GM12878 (cell line): ENCODE data around the gene TNFRSF9. TPM values are rescaled to one million over a fixed set of nuclear protein-coding genes. Genes with fewer than 3 reads are reported as not detected.
"Not testable (repeated sequence)": the region's sequence is repeated elsewhere in the genome, so short reads cannot be mapped to it uniquely, and the experiment has no call there.

Source experiments
- ATAC-seq: fragments of 200-7000 bp; cut with Tn5 transposase; 3 replicates; pipeline ENCODE4 v1.9.1; 2020; ENCODE audit warnings: mild to moderate bottlenecking, moderate library complexity
- BruUV-seq: library from RNA; stranded (reverse); fragments of 400-500 nt; replicated peaks from 2 replicates; lab custom pipeline; 2021; lab: Mats Ljungman, UMichigan
- CTCF ChIA-PET: fragments of 300-600 bp; sonication (Branson Sonifier 250); formaldehyde crosslinking; extraction: SDS; loops from one replicate; lab custom pipeline; 2021; ENCODE audit warnings: inconsistent platforms; lab: Yijun Ruan, JAX
- POLR2A ChIA-PET: fragments of 350-600 bp; formaldehyde crosslinking; extraction: SDS; loops from one replicate; lab custom pipeline; 2021; ENCODE audit warnings: inconsistent platforms; lab: Charles Lee
- RAD21 ChIA-PET: fragments of 300-600 bp; sonication (Branson Sonifier 250); formaldehyde crosslinking; loops from one replicate; lab custom pipeline; 2023; ENCODE audit warnings: antibody characterized with exemption; ENCODE audit not compliant: unreplicated experiment; lab: Charles Lee
- SMC1A ChIA-PET: fragments of 300-600 bp; sonication (Branson Sonifier 250); formaldehyde crosslinking; loops from one replicate; lab custom pipeline; 2023; ENCODE audit not compliant: unreplicated experiment, uncharacterized antibody; lab: Charles Lee
- DNase-seq: peaks from one replicate; pipeline ENCODE4 v3.0.0-alpha.2; 2011; ENCODE audit warnings: low read depth, low spot score
- FAIRE-seq: peaks from 3 replicates; lab custom pipeline; 2011; peaks lifted over from hg19 to GRCh38; lab: Jason Lieb, UNC
- H2AFZ ChIP-seq: 2 replicates; pipeline ENCODE4 v1.6.0; 2011; ENCODE audit warnings: low read depth, low read length, control low read depth; ENCODE audit not compliant: control insufficient read depth
- H3K27ac ChIP-seq: 2 replicates; pipeline ENCODE4 v1.5.1; 2011; ENCODE audit warnings: control low read depth; ENCODE audit not compliant: control insufficient read depth, insufficient read depth
- H3K27me3 ChIP-seq, 2 experiments: replicated peaks in 1 of 2; 2 replicates each; pipeline versions ENCODE4 v1.6.0 to v1.6.1; 2011; ENCODE audit warnings: low read length in 1 of 2; ENCODE audit not compliant: control insufficient read depth in 2 of 2, insufficient read depth in 2 of 2
- H3K36me3 ChIP-seq, 2 experiments: 2 replicates each; pipeline ENCODE4 v1.5.1; 2011; ENCODE audit warnings: low read length in 1 of 2; ENCODE audit not compliant: control insufficient read depth in 2 of 2, insufficient read depth in 2 of 2
- H3K4me1 ChIP-seq: 2 replicates; pipeline ENCODE4 v1.6.1; 2011; ENCODE audit warnings: mild to moderate bottlenecking, low read length, moderate library complexity, mixed read lengths; ENCODE audit not compliant: control insufficient read depth, insufficient read depth
- H3K4me2 ChIP-seq: 2 replicates; pipeline ENCODE4 v1.6.0; 2011; ENCODE audit warnings: control low read depth; ENCODE audit not compliant: control insufficient read depth, insufficient read depth
- H3K4me3 ChIP-seq: fragments of 200-600 bp; sonication (generic); 2 replicates; pipeline ENCODE4 v1.5.1; 2016
- H3K79me2 ChIP-seq: 2 replicates; pipeline ENCODE4 v1.6.0; 2011; ENCODE audit warnings: low read length; ENCODE audit not compliant: control insufficient read depth, insufficient read depth
- H3K9ac ChIP-seq: 2 replicates; pipeline ENCODE4 v1.8.0; 2011; ENCODE audit warnings: low read length, control low read depth, mixed read lengths; ENCODE audit not compliant: control insufficient read depth, insufficient read depth
- H3K9me3 ChIP-seq: replicated peaks from 3 replicates; pipeline ENCODE4 v1.5.1; 2011; ENCODE audit warnings: mild to moderate bottlenecking, low read length; ENCODE audit not compliant: control insufficient read depth, insufficient read depth
- H4K20me1 ChIP-seq: 2 replicates; pipeline ENCODE4 v1.6.0; 2011; ENCODE audit not compliant: control insufficient read depth, insufficient read depth
- CBX3 ChIP-seq: fragments of 200-600 bp; sonication (generic); IDR thresholded peaks from 2 replicates; pipeline ENCODE4 v1.6.1; 2016; ENCODE audit warnings: low read depth, borderline replicate concordance
- ELK1 ChIP-seq: IDR thresholded peaks from 2 replicates; pipeline ENCODE4 v1.6.1; 2012; ENCODE audit warnings: low read depth, low read length, improper control_type of control experiment
- MYB ChIP-seq: fragments of 150-350 bp; IDR thresholded peaks from 2 replicates; pipeline ENCODE4 v1.6.1; 2014; ENCODE audit warnings: mild to moderate bottlenecking, low read depth, low read length, borderline replicate concordance
- NR2C1 ChIP-seq: fragments of 450-650 bp; IDR thresholded peaks from 2 replicates; pipeline ENCODE4 v1.6.1; 2017; ENCODE audit warnings: antibody characterized with exemption, mild to moderate bottlenecking, moderate library complexity
- SMC3 ChIP-seq: IDR thresholded peaks from 2 replicates; pipeline ENCODE4 v1.6.1; 2011; ENCODE audit warnings: low read length, improper control_type of control experiment, borderline replicate concordance
- TCF12 ChIP-seq: IDR thresholded peaks from 2 replicates; pipeline ENCODE4 v1.6.1; 2011; ENCODE audit warnings: low read depth, mild to moderate bottlenecking, low read length
- WGBS: methylation state at CpG from one replicate; pipeline ENCODE4 v1.1.6; 2016; ENCODE audit warnings: low lambda C conversion rate; ENCODE audit not compliant: insufficient replicate concordance, insufficient coverage; ENCODE audit errors: missing lambda C conversion rate; 5-methylcytosine and 5-hydroxymethylcytosine counted together
- in situ Hi-C: fragments of 300-500 bp; cut with MboI; formaldehyde crosslinking; loops from 9 replicates; pipeline ENCODE4 v1.14.3; 2018; ENCODE audit warnings: mixed read lengths
- intact Hi-C: fragments of 100-400 bp; cut with micrococcal nuclease; formaldehyde crosslinking; loops from one replicate; pipeline ENCODE4 v1.14.2; 2022; ENCODE audit not compliant: unreplicated experiment
- polyA plus RNA-seq, 11 experiments: library from polyadenylated mRNA; depleted of rRNA in 4 of 11; unstranded in 6 of 11; stranded (reverse) in 5 of 11; fragments of >200 nt; fragmentation: Nextera tagmentation in 4 of 11; fragmentation: Illumina TruSeq in 1 of 11; extraction: Ambion mirVana in 4 of 11; extraction: Trizol in 1 of 11; gene quantifications; 1 replicate in 1 of 11; 2 replicates in 10 of 11; pipeline versions ENCODE4 v1.2.1 to v1.2.3, GENCODE V29; 2011 to 2016; ENCODE audit warnings: inconsistent platforms in 2 of 11, missing spikeins in 2 of 11, low read depth in 1 of 11
- total RNA-seq, 4 experiments: library from RNA; depleted of rRNA in 3 of 4; stranded (reverse); fragments of >200 nt in 3 of 4; fragmentation: Illumina TruSeq in 1 of 4; extraction: Trizol in 1 of 4; gene quantifications; 2 replicates each; pipeline versions ENCODE4 v1.2.1 to v1.2.3, GENCODE V29; 2013 to 2021
- TF ChIP-seq, protein P1 (sequence below): fragments of 450-650 bp; IDR thresholded peaks from 2 replicates; pipeline ENCODE4 v1.6.1; 2014; ENCODE audit warnings: mild to moderate bottlenecking

The TNFRSF9 gene
- total and polyA plus RNA-seq, 10 of the 15 experiments (the other 5 are each of a cell fraction or from before 2014, with no cell fraction given) = 2.0 to 25.6 (median 5.8) TPM

DNA sequence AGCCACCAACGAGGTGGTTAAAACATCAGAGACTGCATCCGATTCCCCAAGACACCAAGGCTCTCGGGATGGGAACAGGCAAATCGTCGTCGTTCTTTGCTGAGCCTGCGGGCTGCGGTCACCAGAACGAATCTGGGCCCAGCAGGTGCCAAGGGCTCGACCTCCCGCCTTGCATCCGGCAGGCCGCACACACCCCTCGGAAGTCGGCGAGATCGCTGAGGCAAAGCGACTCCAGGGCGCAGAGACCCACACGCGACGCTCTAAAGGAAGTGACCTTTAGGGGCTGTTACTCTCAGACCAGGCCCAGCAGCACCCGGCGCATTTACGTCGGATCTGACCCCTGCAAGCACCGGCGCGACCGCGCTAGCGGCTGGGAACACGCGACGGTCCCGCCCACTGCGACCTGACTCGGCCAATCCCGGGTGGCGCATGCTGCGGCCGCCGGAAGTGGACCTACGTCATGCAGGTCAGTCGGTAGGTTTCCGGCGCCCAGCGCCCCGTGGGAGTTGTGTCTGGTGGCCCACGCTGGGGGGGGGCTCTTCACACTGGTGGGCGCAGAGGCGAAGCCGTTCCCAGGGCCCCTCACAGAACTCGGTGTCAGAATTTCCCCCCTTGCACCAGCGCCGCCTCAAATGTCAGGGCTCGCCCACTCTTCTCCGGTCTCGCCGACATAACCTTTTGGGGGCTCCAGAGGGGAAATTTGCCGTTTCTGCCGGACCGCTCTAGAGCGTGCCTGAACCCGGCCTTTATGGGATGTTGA, 13.4 kb upstream of the TNFRSF9 start (continued):
- TF ChIP-seq TCF12 (peak; percentile 61), ELK1 (peak; percentile 63), CBX3 (no peak), SMC3 (no peak), MYB (no peak), NR2C1 (peak; percentile 94)
- TF ChIP-seq, protein P1, sequence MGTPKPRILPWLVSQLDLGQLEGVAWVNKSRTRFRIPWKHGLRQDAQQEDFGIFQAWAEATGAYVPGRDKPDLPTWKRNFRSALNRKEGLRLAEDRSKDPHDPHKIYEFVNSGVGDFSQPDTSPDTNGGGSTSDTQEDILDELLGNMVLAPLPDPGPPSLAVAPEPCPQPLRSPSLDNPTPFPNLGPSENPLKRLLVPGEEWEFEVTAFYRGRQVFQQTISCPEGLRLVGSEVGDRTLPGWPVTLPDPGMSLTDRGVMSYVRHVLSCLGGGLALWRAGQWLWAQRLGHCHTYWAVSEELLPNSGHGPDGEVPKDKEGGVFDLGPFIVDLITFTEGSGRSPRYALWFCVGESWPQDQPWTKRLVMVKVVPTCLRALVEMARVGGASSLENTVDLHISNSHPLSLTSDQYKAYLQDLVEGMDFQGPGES = no peak; the same call in 1 of the 2 replicates

GRCh38 chr1:7952791-7953190, 12.2 kb upstream of the TNFRSF9 start:
- H3K36me3 ChIP-seq, POLR2A ChIA-PET, H3K9ac ChIP-seq, FAIRE-seq, H2AFZ ChIP-seq, H3K79me2 ChIP-seq, DNase-seq, H3K4me3 ChIP-seq, CTCF ChIA-PET, H3K4me2 ChIP-seq, in situ Hi-C loops, SMC1A ChIA-PET, BruUV-seq, H3K27me3 ChIP-seq, intact Hi-C loops, H4K20me1 ChIP-seq, ATAC-seq, H3K4me1 ChIP-seq, H3K9me3 ChIP-seq, H3K27ac ChIP-seq, RAD21 ChIA-PET: not testable (repeated sequence)
- 96% methylated on average over 5 of the region's 30 CpGs for WGBS
